DND-41 (cell line): Measurements from ENCODE around the gene POLR2E.

Experiments used
- EZH2 ChIP-seq: IDR thresholded peaks from 3 replicates; pipeline ENCODE4 v1.6.1; 2012; ENCODE audit warnings: borderline replicate concordance, low read depth, mild to moderate bottlenecking, moderate library complexity, low read length, inconsistent platforms; ENCODE audit not compliant: severe bottlenecking
- TF ChIP-seq, protein P1 (sequence below): IDR thresholded peaks from 2 replicates; pipeline ENCODE4 v1.5.1; 2012; ENCODE audit warnings: borderline replicate concordance, low read length, moderate library complexity, mild to moderate bottlenecking; ENCODE audit not compliant: poor library complexity, severe bottlenecking; ENCODE audit errors: extremely low read depth

DNA sequence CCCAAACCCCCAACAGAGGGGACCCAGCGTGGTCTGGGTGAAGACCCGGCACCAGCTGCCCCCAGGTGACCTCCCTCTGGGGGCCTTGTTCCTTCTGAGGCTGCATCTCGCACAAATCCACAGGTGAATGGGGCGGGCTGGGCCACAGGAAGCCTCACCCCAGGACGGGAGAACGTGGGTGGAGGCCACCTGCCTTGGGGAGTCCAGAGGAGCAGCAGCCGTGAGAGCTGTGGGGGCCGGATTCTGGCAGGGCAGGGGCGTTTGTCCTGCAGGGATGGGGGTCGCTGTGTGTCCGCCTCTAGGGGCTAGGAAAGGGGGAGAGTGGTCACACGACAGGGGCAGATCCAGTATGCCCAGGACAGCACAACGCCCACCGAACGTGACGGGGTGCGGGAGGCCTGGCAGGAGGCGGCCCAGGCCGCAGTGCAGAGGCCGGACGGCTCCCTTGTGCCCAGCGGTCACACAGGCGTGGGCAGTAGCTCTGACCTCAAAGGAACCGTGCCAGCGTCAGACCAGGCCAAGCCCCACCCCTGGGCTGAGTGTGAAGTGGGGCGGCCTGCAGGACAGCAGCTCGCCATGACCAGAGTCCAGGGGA lies 6.7 kb downstream of the POLR2E start:
- no peak for TF ChIP-seq EZH2
- TF ChIP-seq, protein P1, sequence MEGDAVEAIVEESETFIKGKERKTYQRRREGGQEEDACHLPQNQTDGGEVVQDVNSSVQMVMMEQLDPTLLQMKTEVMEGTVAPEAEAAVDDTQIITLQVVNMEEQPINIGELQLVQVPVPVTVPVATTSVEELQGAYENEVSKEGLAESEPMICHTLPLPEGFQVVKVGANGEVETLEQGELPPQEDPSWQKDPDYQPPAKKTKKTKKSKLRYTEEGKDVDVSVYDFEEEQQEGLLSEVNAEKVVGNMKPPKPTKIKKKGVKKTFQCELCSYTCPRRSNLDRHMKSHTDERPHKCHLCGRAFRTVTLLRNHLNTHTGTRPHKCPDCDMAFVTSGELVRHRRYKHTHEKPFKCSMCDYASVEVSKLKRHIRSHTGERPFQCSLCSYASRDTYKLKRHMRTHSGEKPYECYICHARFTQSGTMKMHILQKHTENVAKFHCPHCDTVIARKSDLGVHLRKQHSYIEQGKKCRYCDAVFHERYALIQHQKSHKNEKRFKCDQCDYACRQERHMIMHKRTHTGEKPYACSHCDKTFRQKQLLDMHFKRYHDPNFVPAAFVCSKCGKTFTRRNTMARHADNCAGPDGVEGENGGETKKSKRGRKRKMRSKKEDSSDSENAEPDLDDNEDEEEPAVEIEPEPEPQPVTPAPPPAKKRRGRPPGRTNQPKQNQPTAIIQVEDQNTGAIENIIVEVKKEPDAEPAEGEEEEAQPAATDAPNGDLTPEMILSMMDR, result no peak
